BJ (cell line): Measurements from ENCODE around the gene LRBA. TPM values are rescaled to one million over a fixed set of nuclear protein-coding genes. Genes with fewer than 3 reads are reported as not detected.

Source experiments
- CTCF ChIA-PET: fragments of 350-600 bp; formaldehyde crosslinking; extraction: SDS; loops from one replicate; lab custom pipeline; 2021; ENCODE audit warnings: antibody characterized with exemption, inconsistent platforms; lab: Yijun Ruan, JAX
- POLR2A ChIA-PET: fragments of 300-600 bp; sonication (Branson Sonifier 250); formaldehyde crosslinking; extraction: SDS; loops from one replicate; lab custom pipeline; 2021; ENCODE audit warnings: antibody characterized with exemption; lab: Charles Lee
- DNase-seq: peaks from one replicate; pipeline ENCODE4 v3.0.0-alpha.2; 2011; ENCODE audit warnings: low read depth
- H3K27me3 ChIP-seq: 2 replicates; pipeline ENCODE4 v1.6.0; 2011; ENCODE audit warnings: low read length; ENCODE audit not compliant: control insufficient read depth, insufficient read depth
- H3K36me3 ChIP-seq: 2 replicates; pipeline ENCODE4 v1.5.1; 2011; ENCODE audit warnings: low read length; ENCODE audit not compliant: control insufficient read depth, insufficient read depth
- H3K4me3 ChIP-seq: 2 replicates; pipeline ENCODE4 v1.5.1; 2011; ENCODE audit warnings: low read depth, mild to moderate bottlenecking, control low read depth, low read length
- CTCF ChIP-seq: IDR thresholded peaks from 2 replicates; pipeline ENCODE4 v1.5.1; 2011; ENCODE audit warnings: low read depth, mild to moderate bottlenecking, control low read depth, inconsistent platforms, low read length, moderate library complexity; ENCODE audit not compliant: insufficient read depth
- polyA plus RNA-seq: library from polyadenylated mRNA; depleted of rRNA; stranded (reverse); fragments of >200 nt; gene quantifications from 2 replicates; pipeline ENCODE4 v1.2.3, GENCODE V29; 2011

The LRBA gene
- polyA plus RNA-seq, 1 experiment: 8.2 TPM

DNA sequence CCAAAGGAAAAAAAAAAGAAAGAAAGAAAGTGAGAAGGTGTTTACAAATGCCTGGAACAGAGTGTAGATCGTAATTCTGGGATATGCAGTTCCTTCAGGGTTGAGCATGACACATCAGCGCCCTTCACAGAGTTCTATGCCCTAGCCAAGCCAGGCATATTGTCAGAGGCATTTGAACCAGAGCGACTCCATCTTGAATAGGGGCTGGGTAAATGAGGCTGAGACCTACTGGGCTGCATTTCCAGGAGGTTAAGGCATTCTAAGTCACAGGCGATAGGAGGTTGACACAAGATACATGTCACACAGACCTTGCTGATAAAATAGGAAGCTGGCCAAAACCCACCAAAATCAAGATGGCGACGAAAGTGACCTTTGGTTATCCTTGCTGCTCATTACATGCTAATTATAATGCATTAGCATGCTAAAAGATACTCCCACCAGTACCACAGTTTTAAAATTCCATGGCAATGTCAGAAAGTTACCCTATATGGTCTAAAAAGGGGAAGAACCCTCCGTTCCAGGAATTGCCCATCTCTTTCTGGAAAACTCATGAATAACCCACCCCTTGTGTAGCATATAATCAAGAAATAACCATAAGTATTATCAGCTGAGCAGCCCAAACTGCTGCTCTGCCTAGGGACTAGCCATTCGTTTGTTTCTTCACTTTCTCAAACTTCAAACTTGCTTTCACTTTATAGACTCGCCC lies 23.5 kb upstream of the LRBA start:
- Histone ChIP-seq H3K4me3 (no peak overlapping the region), H3K36me3 (no peaks in the 10 kb centered on the region), H3K27me3 (no peaks in the 10 kb centered on the region)
- TF ChIP-seq CTCF: no peak
- no peak for DNase-seq
- CTCF ChIA-PET: interaction anchor here (0.5 kb wide), 1 partner anchor 59 kb away, joined by 3 read pairs; no protein-coding TSS in a partner anchor
- POLR2A ChIA-PET: no interaction called here

- TF ChIP-seq CTCF: no peak
- no peak for DNase-seq
- no peaks in the 10 kb centered on the region for H3K27me3 ChIP-seq
- H3K4me3 ChIP-seq: no peak overlapping the region
- no peaks in the 10 kb centered on the region for H3K36me3 ChIP-seq
- ChIA-PET POLR2A (no interaction called here), CTCF (interaction anchor here (0.7 kb wide), 1 partner anchor 1867 kb away, joined by 5 read pairs; no protein-coding TSS in a partner anchor)
Observed at GRCh38 chr4:151035911-151036310, 20.8 kb upstream of the LRBA start.

DNA sequence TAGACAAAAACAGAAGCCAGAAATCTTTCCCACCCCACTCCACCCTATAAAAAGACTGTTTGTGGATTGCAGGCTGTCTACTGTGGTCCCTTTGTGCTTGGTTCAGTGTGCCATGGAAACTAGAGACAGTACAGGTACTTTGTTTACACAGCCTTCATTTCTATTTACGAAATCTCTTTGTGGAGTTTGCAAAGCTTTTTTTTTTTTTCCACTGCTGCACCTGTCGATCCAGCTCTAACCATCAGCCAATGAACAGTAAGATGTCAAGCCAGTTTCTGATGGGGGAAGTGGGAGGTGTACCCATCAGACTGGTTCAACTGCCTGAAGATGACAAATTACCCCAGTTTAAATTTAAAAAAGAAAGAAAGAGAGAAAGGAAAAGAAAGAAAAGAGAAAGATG lies 20.2 kb upstream of the LRBA start:
- TF ChIP-seq CTCF: no peak
- Histone ChIP-seq H3K27me3 (no peaks in the 10 kb centered on the region), H3K4me3 (no peak overlapping the region), H3K36me3 (no peaks in the 10 kb centered on the region)
- ChIA-PET POLR2A (no interaction called here), CTCF (no interaction called here)
- DNase-seq: no peak

GRCh38 chr4:151034829-151035228 lies 19.7 kb upstream of the LRBA start:
- Histone ChIP-seq H3K36me3 (no peaks in the 10 kb centered on the region), H3K27me3 (no peaks in the 10 kb centered on the region), H3K4me3 (no peak overlapping the region)
- POLR2A ChIA-PET: no interaction called here
- CTCF ChIA-PET: no interaction called here
- DNase-seq: no peak
- no peak for TF ChIP-seq CTCF

DNA sequence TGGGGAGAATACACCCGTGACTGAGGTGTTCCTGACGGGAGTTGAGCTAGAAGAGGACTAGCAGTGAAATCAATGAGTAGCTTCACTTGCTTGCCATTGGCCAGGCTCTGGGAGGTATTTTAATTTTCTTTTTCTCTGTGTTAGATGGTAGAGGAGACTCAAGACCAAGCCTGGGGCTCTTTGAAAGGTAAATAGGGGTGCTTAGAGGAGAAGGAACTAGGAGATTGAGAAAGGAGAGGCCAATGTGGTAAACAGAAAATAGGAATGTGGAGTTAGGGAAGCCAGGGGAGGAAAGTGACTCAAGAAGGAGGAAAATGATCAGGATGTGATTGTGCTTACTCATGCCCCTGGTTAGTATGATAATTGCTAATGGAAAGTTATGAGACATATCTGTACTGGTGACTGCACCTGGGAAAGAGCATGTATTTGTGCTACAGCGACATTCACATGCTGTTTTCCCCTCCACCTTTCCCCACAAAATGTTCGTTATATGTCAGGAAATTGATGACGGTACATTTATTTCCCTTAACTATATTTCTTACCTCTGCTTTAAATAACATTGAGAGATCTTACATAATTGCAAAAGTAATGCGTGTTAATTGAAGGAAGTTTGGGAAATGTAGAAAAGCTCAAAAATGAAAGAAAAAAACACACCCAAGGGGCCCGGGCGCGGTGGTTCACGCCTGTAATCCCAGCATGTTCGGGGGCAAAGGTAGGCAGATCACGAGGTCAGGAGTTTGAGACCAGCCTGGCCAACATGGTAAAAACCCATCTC lies 16.9 kb upstream of the LRBA start:
- H3K36me3 ChIP-seq: no peaks in the 10 kb centered on the region
- TF ChIP-seq CTCF: no peak
- H3K4me3 ChIP-seq: no peak overlapping the region
- ChIA-PET POLR2A (no interaction called here), CTCF (no interaction called here)
- no peaks in the 10 kb centered on the region for H3K27me3 ChIP-seq
- DNase-seq: no peak
